Endothelial cell of umbilical vein (primary cell): Measurements from ENCODE around the gene C19orf67. TPM values are rescaled to one million over a fixed set of nuclear protein-coding genes. Genes with fewer than 3 reads are reported as not detected.

Experiments used
- BruUV-seq: library from RNA; stranded (reverse); fragments of 400-500 nt; replicated peaks from 2 replicates; lab custom pipeline; 2021; lab: Mats Ljungman, UMichigan
- CTCF ChIA-PET: fragments of 300-600, 350-600 bp; sonication (Branson Sonifier 250); formaldehyde crosslinking; loops from one replicate; lab custom pipeline; 2021; ENCODE audit warnings: antibody characterized with exemption, inconsistent platforms; lab: Charles Lee
- POLR2A ChIA-PET: fragments of 300-600, 350-600 bp; sonication (Branson Sonifier 250); formaldehyde crosslinking; loops from one replicate; lab custom pipeline; 2021; ENCODE audit warnings: antibody characterized with exemption, inconsistent platforms; lab: Charles Lee
- DNase-seq: peaks from one replicate; pipeline ENCODE4 v3.0.0-alpha.2; 2011; ENCODE audit warnings: low read depth, low spot score
- FAIRE-seq: peaks from 2 replicates; lab custom pipeline; 2011; peaks lifted over from hg19 to GRCh38; lab: Jason Lieb, UNC
- H2AFZ ChIP-seq: 2 replicates; pipeline ENCODE4 v1.6.0; 2012; ENCODE audit warnings: low read depth, low read length, control low read depth, inconsistent platforms
- H3K27ac ChIP-seq: 2 replicates; pipeline ENCODE4 v1.5.1; 2011; ENCODE audit warnings: low read depth, mild to moderate bottlenecking, control low read depth, low read length, moderate library complexity; ENCODE audit not compliant: insufficient read depth
- H3K27me3 ChIP-seq, 2 experiments: 2 replicates each; pipeline versions ENCODE4 v1.6.0 to v1.6.1; 2011; ENCODE audit warnings: low read length in 2 of 2, mixed read lengths in 1 of 2; ENCODE audit not compliant: control insufficient read depth in 2 of 2, insufficient read depth in 2 of 2
- H3K36me3 ChIP-seq, 2 experiments: 2 replicates in 1 of 2; 3 replicates in 1 of 2; pipeline ENCODE4 v1.5.1; 2011; ENCODE audit warnings: low read length in 2 of 2, mild to moderate bottlenecking in 1 of 2, moderate library complexity in 1 of 2; ENCODE audit not compliant: control insufficient read depth in 2 of 2, insufficient read depth in 2 of 2; ENCODE audit errors: extremely low read depth in 1 of 2
- H3K4me1 ChIP-seq: 3 replicates; pipeline ENCODE4 v1.5.1; 2011; ENCODE audit warnings: mild to moderate bottlenecking, low read length; ENCODE audit not compliant: control insufficient read depth, insufficient read depth; ENCODE audit errors: extremely low read depth
- H3K4me2 ChIP-seq: 2 replicates; pipeline ENCODE4 v1.6.1; 2011; ENCODE audit warnings: low read length, control low read depth, mixed read lengths; ENCODE audit not compliant: insufficient read depth
- H3K4me3 ChIP-seq, 3 experiments: fragments of 200-600 bp in 1 of 3; sonication (generic), shearing (Covaris generic) in 1 of 3; replicated peaks in 1 of 3; 2 replicates each; pipeline ENCODE4 v1.5.1; 2011 to 2016; ENCODE audit warnings: control low read depth in 3 of 3, low read length in 3 of 3, mild to moderate bottlenecking in 2 of 3, inconsistent platforms in 1 of 3, low read depth in 1 of 3, moderate library complexity in 1 of 3; ENCODE audit not compliant: insufficient read depth in 1 of 3
- H3K79me2 ChIP-seq: 2 replicates; pipeline ENCODE4 v1.6.0; 2012; ENCODE audit warnings: low read length, inconsistent platforms; ENCODE audit not compliant: control insufficient read depth, insufficient read depth
- H3K9ac ChIP-seq: replicated peaks from 2 replicates; pipeline ENCODE3; 2011; ENCODE audit warnings: low read length, control low read depth; ENCODE audit not compliant: insufficient read depth; ENCODE audit errors: extremely low read depth
- H3K9me1 ChIP-seq: replicated peaks from 3 replicates; pipeline ENCODE4 v1.6.0; 2011; ENCODE audit warnings: mild to moderate bottlenecking, low read length; ENCODE audit not compliant: control insufficient read depth, insufficient read depth; ENCODE audit errors: extremely low read depth
- H3K9me3 ChIP-seq: replicated peaks from 2 replicates; pipeline ENCODE4 v1.5.1; 2012; ENCODE audit warnings: low read length, inconsistent platforms; ENCODE audit not compliant: control insufficient read depth, insufficient read depth
- H4K20me1 ChIP-seq: replicated peaks from 2 replicates; pipeline ENCODE3; 2011; ENCODE audit warnings: mild to moderate bottlenecking, low read length; ENCODE audit not compliant: control insufficient read depth, insufficient read depth; ENCODE audit errors: extremely low read depth
- EZH2 ChIP-seq: IDR thresholded peaks from 2 replicates; pipeline ENCODE4 v1.6.1; 2012; ENCODE audit warnings: borderline replicate concordance, low read depth, mild to moderate bottlenecking, moderate library complexity, low read length, inconsistent platforms; ENCODE audit not compliant: severe bottlenecking
- FOS ChIP-seq: IDR thresholded peaks from 2 replicates; pipeline ENCODE4 v1.6.1; 2011; ENCODE audit warnings: mild to moderate bottlenecking, low read length, moderate library complexity, borderline replicate concordance; ENCODE audit not compliant: insufficient read depth
- MYC ChIP-seq: IDR thresholded peaks from one replicate; pipeline ENCODE4 v1.6.1; 2011; ENCODE audit warnings: mild to moderate bottlenecking, low read depth, low read length
- POLR2AphosphoS5 ChIP-seq: IDR thresholded peaks from 2 replicates; pipeline ENCODE4 v1.6.1; 2012; ENCODE audit warnings: low read depth, mild to moderate bottlenecking, control low read depth, low read length, moderate library complexity; ENCODE audit not compliant: insufficient read depth
- dilution Hi-C: fragments of 300-500 bp; cut with MboI; formaldehyde crosslinking; loops from one replicate; pipeline ENCODE4 v1.15.0; 2019; ENCODE audit warnings: low sequenced_read_pairs; ENCODE audit not compliant: extremely low pct_ligation_motif_present
- intact Hi-C: fragments of 100-400 bp; cut with micrococcal nuclease; formaldehyde crosslinking; loops from one replicate; pipeline ENCODE4 v1.10.0; 2022
- polyA plus RNA-seq, 4 experiments: library from polyadenylated mRNA; depleted of rRNA in 3 of 4; stranded (reverse) in 3 of 4; unstranded in 1 of 4; fragments of >200 nt; gene quantifications; 2 replicates each; pipeline versions ENCODE4 v1.2.1 to v1.2.3, GENCODE V29; 2011 to 2012; ENCODE audit warnings: missing spikeins in 1 of 4
- total RNA-seq: library from RNA; stranded (reverse); gene quantifications from 2 replicates; pipeline ENCODE4 v1.2.3, GENCODE V29; 2021
- TF ChIP-seq, protein P1 (sequence below), 2 donors: IDR thresholded peaks; 1 replicate in 1 of 2; 2 replicates in 1 of 2; pipeline ENCODE4 v1.5.1; 2011; ENCODE audit warnings: low read length in 2 of 2, mild to moderate bottlenecking in 2 of 2, moderate library complexity in 2 of 2, control low read depth in 1 of 2, inconsistent platforms in 1 of 2, low read depth in 1 of 2; ENCODE audit not compliant: insufficient read depth in 1 of 2; ENCODE audit errors: extremely low read depth in 1 of 2

C19orf67 gene
- total and polyA plus RNA-seq, 2 donors (not counting 3 experiments of a cell fraction or from before 2014, with no cell fraction given), result 0.55 TPM; not detected in 1

- H3K27ac ChIP-seq, result peak overlapping the region; percentile 65
- H3K9me3 ChIP-seq, result peaks cover 3% of the 10 kb centered on the region
- H3K9me1 ChIP-seq, result no peaks in the 10 kb centered on the region
- H3K9ac ChIP-seq, result peak overlapping the region; percentile 78
- H3K36me3 ChIP-seq, result peaks cover 0 to 9% of the 10 kb centered on the region in 2 experiments
- H3K4me1 ChIP-seq, result peaks cover 9% of the 10 kb centered on the region
- peak overlapping the region; percentile 94 for H3K4me2 ChIP-seq
- ChIA-PET CTCF (interaction anchor here (1.3 kb wide), 1 partner anchor 19 kb away, joined by 5 read pairs; the partner anchor contains the start of gene MISP3), POLR2A (no interaction called here)
- H3K79me2 ChIP-seq, result no peaks in the 10 kb centered on the region
- peak; percentile 46 for FAIRE-seq
- dilution Hi-C loops, result no loop called here
- no peaks in the 10 kb centered on the region for H4K20me1 ChIP-seq
- peak; percentile 66 for DNase-seq
- no peaks in the 10 kb centered on the region for H3K27me3 ChIP-seq
- TF ChIP-seq FOS, result no peak
- TF ChIP-seq POLR2AphosphoS5, result peak; percentile 34
- no peak for TF ChIP-seq MYC
- TF ChIP-seq, protein P1, sequence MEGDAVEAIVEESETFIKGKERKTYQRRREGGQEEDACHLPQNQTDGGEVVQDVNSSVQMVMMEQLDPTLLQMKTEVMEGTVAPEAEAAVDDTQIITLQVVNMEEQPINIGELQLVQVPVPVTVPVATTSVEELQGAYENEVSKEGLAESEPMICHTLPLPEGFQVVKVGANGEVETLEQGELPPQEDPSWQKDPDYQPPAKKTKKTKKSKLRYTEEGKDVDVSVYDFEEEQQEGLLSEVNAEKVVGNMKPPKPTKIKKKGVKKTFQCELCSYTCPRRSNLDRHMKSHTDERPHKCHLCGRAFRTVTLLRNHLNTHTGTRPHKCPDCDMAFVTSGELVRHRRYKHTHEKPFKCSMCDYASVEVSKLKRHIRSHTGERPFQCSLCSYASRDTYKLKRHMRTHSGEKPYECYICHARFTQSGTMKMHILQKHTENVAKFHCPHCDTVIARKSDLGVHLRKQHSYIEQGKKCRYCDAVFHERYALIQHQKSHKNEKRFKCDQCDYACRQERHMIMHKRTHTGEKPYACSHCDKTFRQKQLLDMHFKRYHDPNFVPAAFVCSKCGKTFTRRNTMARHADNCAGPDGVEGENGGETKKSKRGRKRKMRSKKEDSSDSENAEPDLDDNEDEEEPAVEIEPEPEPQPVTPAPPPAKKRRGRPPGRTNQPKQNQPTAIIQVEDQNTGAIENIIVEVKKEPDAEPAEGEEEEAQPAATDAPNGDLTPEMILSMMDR (IDR thresholded peaks at IDR 0.05; ENCODE audit: extremely low read depth in 1 of 2, insufficient read depth in 1 of 2, low read depth in 1 of 2, low read length in 2 of 2), result peak in 1 of 2 donors; percentile 27
- TF ChIP-seq EZH2, result no peak
- H3K4me3 ChIP-seq, result peak overlapping the region; percentile 52 to 94 (median 86)
- no TSS peak for BruUV-seq
- peak overlapping the region; percentile 83 for H2AFZ ChIP-seq
- intact Hi-C loops, result loop anchor here (1.0 to 2.0 kb wide), 2 partner anchors 26 to 45 kb away; partner anchors contain the start of genes ASF1B and PRKACA
These were observed 5.7 kb upstream of the C19orf67 start for GRCh38 chr19:14091081-14091812.
